IPS DF 6.9 (cell line): ENCODE results near the gene HHIPL1.
"Not testable (repeated sequence)": the region's sequence is repeated elsewhere in the genome, so short reads cannot be mapped to it uniquely, and the experiment has no call there.

Experiments
- DNase-seq: peaks from one replicate; pipeline ENCODE4 v3.0.0-alpha.2; 2013; ENCODE audit warnings: low read depth, low spot score
- H3K27ac ChIP-seq: one replicate; pipeline ENCODE4 v1.5.1; 2013; ENCODE audit warnings: low read length, control low read depth
- H3K27me3 ChIP-seq: 2 replicates; pipeline ENCODE4 v1.6.1; 2013; ENCODE audit warnings: mild to moderate bottlenecking, low read length; ENCODE audit not compliant: control insufficient read depth, insufficient read depth
- H3K36me3 ChIP-seq: 2 replicates; pipeline ENCODE4 v1.6.1; 2013; ENCODE audit warnings: low read length; ENCODE audit not compliant: control insufficient read depth, insufficient read depth
- H3K4me1 ChIP-seq: 2 replicates; pipeline ENCODE4 v1.6.1; 2013; ENCODE audit warnings: low read length; ENCODE audit not compliant: control insufficient read depth, insufficient read depth
- H3K4me3 ChIP-seq: 2 replicates; pipeline ENCODE4 v1.5.1; 2013; ENCODE audit warnings: mild to moderate bottlenecking, low read length
- H3K9me3 ChIP-seq: 2 replicates; pipeline ENCODE4 v1.6.1; 2013; ENCODE audit warnings: low read length, inconsistent platforms; ENCODE audit not compliant: control insufficient read depth, insufficient read depth
- WGBS: extraction: QIAGEN DNeasy Blood & Tissue Kit; methylation state at CpG from one replicate; pipeline ENCODE4 v1.1.7; 2013; ENCODE audit warnings: mixed read lengths, missing lambda C conversion rate; ENCODE audit not compliant: insufficient read length, insufficient coverage; 5-methylcytosine and 5-hydroxymethylcytosine counted together

HHIPL1 gene

DNA sequence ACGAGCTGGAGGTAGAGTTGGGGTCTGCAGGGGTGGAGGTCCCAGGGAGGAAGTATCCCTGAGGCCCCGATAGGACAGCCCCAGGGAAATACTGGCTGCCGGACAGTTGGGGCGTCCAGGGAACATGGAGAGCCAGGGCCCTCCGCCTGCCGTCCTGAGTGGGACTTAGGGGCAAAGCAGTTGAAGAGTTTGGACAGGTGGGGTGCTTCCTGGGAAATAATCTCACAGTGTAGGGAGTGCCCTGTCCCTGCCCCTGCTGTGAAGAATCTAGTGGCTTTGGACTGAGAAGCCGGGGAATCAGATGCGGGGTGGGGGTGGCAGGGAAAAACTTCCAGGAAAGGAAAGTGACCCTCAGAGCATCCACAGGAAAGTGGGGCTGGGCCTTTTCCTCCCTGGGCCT is 9.8 kb upstream of the HHIPL1 start:
- H3K27me3 ChIP-seq = no peaks in the 10 kb centered on the region

DNA sequence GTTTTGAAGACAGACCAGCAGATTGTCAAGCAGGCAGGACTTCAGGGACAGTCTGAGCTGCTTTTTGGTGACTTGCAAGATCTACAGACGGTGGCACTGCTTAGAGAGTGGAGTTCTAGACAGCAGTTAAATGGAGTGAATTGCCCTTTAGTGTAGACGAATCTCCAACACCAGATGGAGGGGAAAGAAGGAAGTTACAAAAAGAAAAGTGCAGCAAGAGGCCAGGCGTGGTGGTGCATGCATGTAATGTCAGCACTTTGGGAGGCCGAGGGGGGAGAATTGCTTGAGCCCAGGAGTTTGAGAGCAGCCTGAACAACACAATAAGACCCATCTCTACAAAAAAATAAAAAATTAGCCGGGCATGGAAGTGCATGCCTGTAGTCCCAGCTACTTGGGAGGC is 8.4 kb upstream of the HHIPL1 start:
- Histone ChIP-seq H3K27ac (no peak overlapping the region), H3K9me3 (no peaks in the 10 kb centered on the region), H3K4me3 (no peak overlapping the region), H3K27me3 (no peaks in the 10 kb centered on the region), H3K4me1 (no peaks in the 10 kb centered on the region), H3K36me3 (no peaks in the 10 kb centered on the region)
- DNase-seq = no peak
- no CpG with 5 or more reads among the region's 5 CpGs for WGBS

More for the DNA sequence above, 9.8 kb upstream of the HHIPL1 start:
- H3K36me3 ChIP-seq = no peaks in the 10 kb centered on the region
- H3K27ac ChIP-seq = no peak overlapping the region
- no peaks in the 10 kb centered on the region for H3K4me1 ChIP-seq
- no peaks in the 10 kb centered on the region for H3K9me3 ChIP-seq
- H3K4me3 ChIP-seq = no peak overlapping the region
- DNase-seq = no peak
- WGBS = no CpG with 5 or more reads among the region's 8 CpGs

DNA sequence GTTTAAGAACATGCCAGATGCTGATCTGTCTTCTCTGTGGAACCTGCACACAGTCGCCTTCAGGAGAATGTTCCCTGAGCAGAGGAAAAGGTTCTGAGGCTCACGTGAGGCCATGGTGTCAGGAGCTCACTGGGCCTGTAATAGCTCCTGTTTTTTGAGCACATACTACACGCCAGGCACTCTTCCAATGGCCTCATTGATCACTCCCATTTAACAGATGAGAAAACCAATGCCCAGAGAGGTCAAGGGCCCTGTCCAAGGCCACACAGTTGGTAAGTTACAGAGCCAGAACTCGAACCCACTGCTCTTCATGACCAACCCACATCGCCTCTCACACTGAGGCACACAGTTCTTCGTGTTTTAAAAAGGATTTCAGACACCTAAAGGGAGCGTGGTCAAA is 7.3 kb upstream of the HHIPL1 start:
- H3K4me3 ChIP-seq = no peak overlapping the region
- H3K27ac ChIP-seq = no peak overlapping the region
- no peaks in the 10 kb centered on the region for H3K4me1 ChIP-seq
- H3K9me3 ChIP-seq = no peaks in the 10 kb centered on the region
- WGBS = no CpG with 5 or more reads among the region's 7 CpGs
- no peaks in the 10 kb centered on the region for H3K36me3 ChIP-seq
- DNase-seq = no peak
- no peaks in the 10 kb centered on the region for H3K27me3 ChIP-seq

DNA sequence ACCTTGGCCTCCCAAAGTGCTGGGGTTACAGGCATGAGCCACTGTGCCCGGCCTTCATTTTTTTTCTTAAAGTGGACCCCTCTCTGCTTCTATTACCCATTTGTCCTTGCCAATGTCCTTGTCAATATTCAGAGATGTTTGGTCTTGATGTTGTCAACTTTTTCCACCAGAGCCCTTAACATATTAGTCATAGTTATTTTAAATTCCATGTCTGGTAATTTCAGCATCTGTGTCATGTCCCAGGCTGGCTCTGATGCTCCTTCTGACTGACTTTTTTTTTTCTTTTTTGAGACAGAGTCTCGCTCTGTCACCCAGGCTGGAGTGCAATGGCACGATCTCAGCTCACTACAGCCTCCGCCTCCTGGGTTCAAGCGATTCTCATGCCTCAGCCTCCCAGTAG is 2.2 kb upstream of the HHIPL1 start:
- DNase-seq, H3K4me3 ChIP-seq, H3K27me3 ChIP-seq, H3K27ac ChIP-seq, H3K36me3 ChIP-seq, H3K4me1 ChIP-seq, H3K9me3 ChIP-seq: not testable (repeated sequence)
- no CpG with 5 or more reads among the region's 5 CpGs for WGBS

DNA sequence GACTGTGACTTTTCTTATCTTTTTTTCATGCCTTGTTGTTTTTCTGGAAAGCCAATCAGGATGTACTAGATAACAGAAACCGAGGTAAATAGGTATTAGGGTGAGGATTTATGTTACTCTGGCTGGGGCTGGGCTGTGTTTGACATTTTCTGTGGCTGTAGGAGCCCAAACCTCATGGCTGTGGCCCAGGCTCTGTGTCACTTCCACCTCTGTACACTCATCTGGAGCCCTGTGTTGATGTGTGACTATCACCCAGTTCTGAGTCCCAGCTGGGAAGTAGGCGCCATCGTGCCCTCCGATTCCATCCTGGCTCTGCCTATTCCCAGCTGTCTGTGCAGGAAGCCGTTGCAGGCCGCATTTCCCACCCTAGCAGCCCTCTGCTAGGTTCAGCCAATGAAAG is 1.6 kb upstream of the HHIPL1 start:
- no peaks in the 10 kb centered on the region for H3K9me3 ChIP-seq
- peaks cover 4% of the 10 kb centered on the region for H3K4me1 ChIP-seq
- no peak overlapping the region for H3K27ac ChIP-seq
- peaks cover 5% of the 10 kb centered on the region; the same call in 1 of the 2 replicates for H3K27me3 ChIP-seq
- H3K36me3 ChIP-seq = no peaks in the 10 kb centered on the region
- DNase-seq = no peak
- no peak overlapping the region for H3K4me3 ChIP-seq
- WGBS = no CpG with 5 or more reads among the region's 6 CpGs

DNA sequence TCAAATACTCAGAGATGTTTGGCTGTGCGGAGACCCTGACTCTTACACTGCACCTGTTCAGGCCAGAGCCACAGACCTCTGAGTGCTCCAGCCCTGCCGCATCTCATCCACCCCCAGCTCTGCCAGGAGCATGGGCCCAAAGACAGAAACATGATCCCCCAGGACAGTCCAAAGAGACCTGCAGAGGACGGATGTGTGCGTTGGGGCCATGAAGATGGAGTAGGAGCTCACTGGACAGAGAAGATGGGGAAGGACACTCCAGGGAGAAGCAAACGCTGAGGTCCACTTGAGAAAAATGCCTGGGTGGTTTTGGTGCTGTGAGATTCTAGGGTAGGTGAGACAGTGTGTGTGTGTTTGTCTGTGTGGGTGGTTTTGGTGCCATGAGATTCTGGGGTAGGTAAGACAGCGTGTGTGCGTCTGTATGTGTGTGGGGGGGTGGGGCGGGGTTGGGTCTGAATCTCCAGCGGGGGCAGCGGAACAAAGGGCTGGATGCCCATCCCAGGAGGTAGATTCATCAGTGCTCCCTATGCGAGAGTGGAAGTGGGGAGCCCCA is 818 bp upstream of the HHIPL1 start:
- Histone ChIP-seq H3K4me3 (peak overlapping the region; percentile 49; the same call in 1 of the 2 replicates), H3K27ac (no peak overlapping the region), H3K36me3 (no peaks in the 10 kb centered on the region), H3K4me1 (peaks cover 4% of the 10 kb centered on the region), H3K27me3 (peaks cover 5% of the 10 kb centered on the region; the same call in 1 of the 2 replicates), H3K9me3 (no peaks in the 10 kb centered on the region)
- DNase-seq = no peak
- WGBS = no CpG with 5 or more reads among the region's 11 CpGs

DNA sequence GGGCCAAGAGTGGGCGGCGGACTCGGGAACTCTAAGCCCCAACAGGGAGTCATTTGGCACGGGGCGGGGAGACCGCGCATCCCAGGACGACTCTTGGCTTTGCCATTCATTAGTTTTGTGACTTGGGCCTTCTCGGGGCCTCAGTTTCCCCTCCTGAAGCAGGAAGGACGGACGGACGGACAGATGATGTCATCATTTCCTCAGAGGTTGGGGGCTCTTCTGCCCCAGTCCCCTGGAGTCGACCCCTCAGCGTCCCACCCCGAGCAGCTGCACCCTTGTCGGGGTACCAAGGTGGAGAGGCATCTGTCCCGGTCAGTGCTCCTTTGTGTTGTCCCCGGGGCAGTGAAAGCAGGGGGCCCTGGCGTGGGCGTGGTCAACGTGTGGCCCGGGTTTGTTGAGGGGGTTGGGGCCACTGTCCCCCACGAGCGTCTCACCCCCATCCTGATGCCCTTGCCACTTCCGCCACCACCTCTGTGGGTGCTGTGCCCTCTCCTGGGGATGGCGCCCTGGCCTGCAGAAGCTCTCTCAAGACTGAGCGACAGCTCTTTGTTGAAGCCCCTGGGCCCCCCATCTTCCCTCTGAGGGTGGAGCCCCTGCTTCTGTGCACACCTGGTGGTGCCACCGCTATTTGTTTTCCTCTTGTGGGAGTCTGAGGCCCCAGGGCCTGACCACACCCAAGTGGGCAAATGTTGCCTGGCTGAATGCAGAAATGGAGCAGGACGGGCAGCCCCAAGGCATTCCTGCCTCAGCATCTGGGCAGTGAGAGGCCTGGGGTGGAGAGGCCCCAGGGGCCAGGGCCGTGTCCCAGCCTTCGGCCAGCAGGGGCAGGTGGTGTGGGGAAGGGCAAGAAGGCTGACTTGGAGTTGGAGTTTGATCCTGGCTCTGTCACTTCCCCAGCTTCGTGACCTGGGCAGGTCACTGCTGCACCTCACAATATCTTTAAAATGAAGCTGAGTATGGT is 896 bp downstream of the HHIPL1 start:
- no peaks in the 10 kb centered on the region for H3K9me3 ChIP-seq
- H3K36me3 ChIP-seq = no peaks in the 10 kb centered on the region
- H3K27me3 ChIP-seq = peaks cover 5% of the 10 kb centered on the region; the same call in 1 of the 2 replicates
- H3K27ac ChIP-seq = no peak overlapping the region
- H3K4me1 ChIP-seq = peaks cover 4% of the 10 kb centered on the region
- DNase-seq = no peak
- H3K4me3 ChIP-seq = peak overlapping the region; percentile 49; the same call in 1 of the 2 replicates
- no CpG with 5 or more reads among the region's 32 CpGs for WGBS

DNA sequence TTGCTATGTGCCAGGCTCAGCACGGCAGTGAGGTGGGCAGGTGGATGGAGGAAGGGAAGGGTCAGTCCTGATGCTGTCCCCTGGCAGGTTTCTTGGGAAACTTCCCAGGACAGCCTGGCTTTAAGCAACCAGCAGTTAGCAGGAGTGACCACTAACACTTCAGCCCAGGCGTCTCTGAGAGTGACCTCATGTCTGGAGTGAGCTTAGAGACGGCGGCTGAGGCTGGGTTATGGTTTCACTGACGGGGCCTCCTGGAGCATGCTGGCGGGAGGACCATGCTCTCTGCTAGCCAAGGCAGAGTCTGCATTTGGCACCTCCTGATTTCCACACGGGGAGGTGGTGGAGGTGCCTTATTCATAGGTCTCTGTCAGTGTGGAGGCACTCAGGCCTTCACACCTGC is 2.5 kb downstream of the HHIPL1 start:
- H3K27ac ChIP-seq = no peak overlapping the region
- H3K4me3 ChIP-seq = no peak overlapping the region
- no peaks in the 10 kb centered on the region for H3K36me3 ChIP-seq
- peaks cover 4% of the 10 kb centered on the region for H3K4me1 ChIP-seq
- H3K27me3 ChIP-seq = peaks cover 5% of the 10 kb centered on the region; the same call in 1 of the 2 replicates
- WGBS = no CpG with 5 or more reads among the region's 7 CpGs
- H3K9me3 ChIP-seq = no peaks in the 10 kb centered on the region
- no peak for DNase-seq

DNA sequence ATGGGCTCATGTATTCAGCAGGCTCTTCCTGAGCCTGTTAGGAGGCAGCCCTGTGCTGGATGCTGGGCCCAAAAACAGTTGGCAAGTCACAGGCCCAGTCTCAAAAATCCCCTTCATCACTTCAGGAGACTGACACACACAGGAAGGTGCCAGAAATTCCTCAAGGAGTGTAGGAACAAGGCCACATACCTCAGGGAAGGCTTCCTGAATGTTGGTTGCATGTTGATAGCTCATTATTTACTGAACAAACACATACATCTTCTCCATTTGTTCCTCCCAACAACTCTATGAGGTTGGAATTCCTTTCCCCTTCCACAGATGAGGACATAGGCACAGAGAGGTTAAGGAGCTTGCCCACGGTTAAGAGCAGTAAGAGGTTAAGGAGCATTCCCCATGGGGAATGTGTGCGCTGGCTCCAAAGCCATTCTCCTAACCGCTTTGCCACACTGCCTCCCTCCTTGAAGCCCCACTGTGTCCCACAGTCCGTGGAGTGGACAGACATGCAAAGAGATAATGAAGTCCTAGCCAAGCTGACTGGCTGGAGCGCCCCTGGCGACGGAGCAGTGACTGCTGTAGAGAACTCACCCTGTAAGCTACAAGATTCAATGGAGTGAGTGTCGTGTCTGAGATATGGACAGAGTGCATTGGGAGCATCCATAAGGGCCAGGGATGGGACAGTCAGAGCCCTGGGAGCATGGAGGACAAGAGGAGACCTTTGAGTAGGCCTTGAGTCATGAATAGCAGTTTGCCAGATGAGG is 3.3 kb downstream of the HHIPL1 start:
- DNase-seq = no peak
- Histone ChIP-seq H3K36me3 (no peaks in the 10 kb centered on the region), H3K9me3 (no peaks in the 10 kb centered on the region), H3K4me3 (no peak overlapping the region), H3K4me1 (peaks cover 4% of the 10 kb centered on the region), H3K27me3 (peaks cover 5% of the 10 kb centered on the region; the same call in 1 of the 2 replicates), H3K27ac (no peak overlapping the region)
- no CpG with 5 or more reads among the region's 8 CpGs for WGBS

DNA sequence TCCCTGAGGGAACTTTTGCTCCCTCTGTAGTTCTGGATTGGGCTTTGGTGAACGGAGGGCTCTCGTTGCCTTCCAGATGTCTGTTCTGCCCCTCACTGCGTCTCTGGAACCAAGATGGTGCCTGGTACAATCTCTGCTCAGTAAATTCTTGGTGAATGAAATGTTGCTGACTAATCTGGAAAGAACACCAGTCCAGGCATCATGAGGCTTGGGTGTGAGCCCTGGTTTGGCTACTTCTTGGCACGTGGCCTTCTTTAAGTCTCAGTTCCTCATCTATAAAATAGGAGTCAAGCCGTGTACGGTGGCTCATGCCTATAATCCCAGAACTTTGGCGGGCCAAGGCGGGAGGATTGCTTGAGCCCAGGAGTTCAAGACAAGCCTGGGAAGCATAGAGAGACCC is 4.3 kb downstream of the HHIPL1 start:
- no CpG with 5 or more reads among the region's 8 CpGs for WGBS
- H3K27me3 ChIP-seq = peaks cover 2% of the 10 kb centered on the region; the same call in 1 of the 2 replicates
- H3K4me1 ChIP-seq = peaks cover 3% of the 10 kb centered on the region; the same call in 1 of the 2 replicates
- H3K9me3 ChIP-seq = no peaks in the 10 kb centered on the region
- DNase-seq = no peak
- no peak overlapping the region for H3K4me3 ChIP-seq
- no peak overlapping the region for H3K27ac ChIP-seq
- no peaks in the 10 kb centered on the region for H3K36me3 ChIP-seq
